ENCODE results near the gene UBD.

Gene UBD

GRCh38 chr6:29584821-29585220, 25.3 kb upstream of the UBD start, which contains the start of gene OR2H2:
TSS of gene OR2H2 (plus strand) at chr6:29585121. CDS start at chr6:29587945, 2,824 bp downstream.
- H3K27me3 ChIP-seq (ENCODE audit: control insufficient read depth in 3 of 3, insufficient read depth in 3 of 3, low read depth in 1 of 3, low read length in 3 of 3): no peaks in the 10 kb centered on the region
- no peak within 1 kb of the TSS for H3K23ac ChIP-seq (ENCODE audit: low read depth, low read length, poor library complexity)
- no peak within 1 kb of the TSS for H3K27ac ChIP-seq (replicated peaks; ENCODE audit: low read length)
- H3K4me3 ChIP-seq (ENCODE audit: low read length in 2 of 2): no peak within 1 kb of the TSS
- no peaks in the 10 kb centered on the region for H3K36me3 ChIP-seq (replicated peaks in 1 of 2; ENCODE audit: control insufficient read depth in 2 of 2, insufficient read depth in 2 of 2, low read length in 2 of 2)
- no peaks in the 10 kb centered on the region for H3K79me1 ChIP-seq (ENCODE audit: low read depth, low read length)
- no peak for DNase-seq (ENCODE audit: low spot score)
- H2BK15ac ChIP-seq (ENCODE audit: low read length): no peak within 1 kb of the TSS
- no peak within 1 kb of the TSS for H3K18ac ChIP-seq (ENCODE audit: low read length)
- no peak within 1 kb of the TSS for H4K91ac ChIP-seq (ENCODE audit: low read depth, low read length, poor library complexity)
- no peak within 1 kb of the TSS for H2BK12ac ChIP-seq (ENCODE audit: low read length)
- no peak within 1 kb of the TSS for H4K8ac ChIP-seq (ENCODE audit: low read depth, low read length)
- no peak within 1 kb of the TSS for H3K4me2 ChIP-seq (ENCODE audit: insufficient read depth, low read length, poor library complexity, severe bottlenecking)
- no peak within 1 kb of the TSS for H3K9ac ChIP-seq (ENCODE audit: low read depth, low read length, poor library complexity)
- no peak within 1 kb of the TSS for H2AK5ac ChIP-seq (ENCODE audit: low read depth, low read length)
- no peak within 1 kb of the TSS for H3K14ac ChIP-seq (ENCODE audit: low read length)
- no peaks in the 10 kb centered on the region for H3K9me3 ChIP-seq (replicated peaks in 1 of 2; ENCODE audit: control insufficient read depth in 2 of 2, insufficient read depth in 1 of 2, low read depth in 1 of 2, low read length in 2 of 2)
- H3K4me1 ChIP-seq (ENCODE audit: control insufficient read depth in 2 of 2, insufficient read depth in 1 of 2, low read depth in 1 of 2, low read length in 2 of 2): no peaks in the 10 kb centered on the region
- H2AFZ ChIP-seq (ENCODE audit: low read length): no peak within 1 kb of the TSS
- H2BK120ac ChIP-seq (ENCODE audit: low read depth, low read length): no peak within 1 kb of the TSS
- no peak within 1 kb of the TSS for H2BK5ac ChIP-seq (ENCODE audit: low read length)
- H3K4ac ChIP-seq (ENCODE audit: low read length): no peak within 1 kb of the TSS

- H2BK5ac ChIP-seq (ENCODE audit: low read length): no peak overlapping the region
- no peaks in the 10 kb centered on the region for H3K9me3 ChIP-seq (replicated peaks in 1 of 2; ENCODE audit: control insufficient read depth in 2 of 2, insufficient read depth in 1 of 2, low read depth in 1 of 2, low read length in 2 of 2)
- H3K27me3 ChIP-seq (ENCODE audit: control insufficient read depth in 3 of 3, insufficient read depth in 3 of 3, low read depth in 1 of 3, low read length in 3 of 3): peaks cover 0 to 4% (median 0%) of the 10 kb centered on the region in 3 experiments
- H3K18ac ChIP-seq (ENCODE audit: low read length): no peak overlapping the region
- no peak overlapping the region for H2BK15ac ChIP-seq (ENCODE audit: low read length)
- H3K79me1 ChIP-seq (ENCODE audit: low read depth, low read length): no peaks in the 10 kb centered on the region
- no peak overlapping the region for H2AFZ ChIP-seq (ENCODE audit: low read length)
- H3K4me3 ChIP-seq (ENCODE audit: low read length in 2 of 2): no peak overlapping the region
- no peak overlapping the region for H2AK5ac ChIP-seq (ENCODE audit: low read depth, low read length)
- no CpG with 5 or more reads among the region's 7 CpGs for WGBS, 2 donors (ENCODE audit: extremely low coverage in 2 of 2, insufficient read length in 2 of 2, insufficient replicate concordance in 1 of 2)
- H4K8ac ChIP-seq (ENCODE audit: low read depth, low read length): no peak overlapping the region
- H3K9ac ChIP-seq (ENCODE audit: low read depth, low read length, poor library complexity): no peak overlapping the region
- H4K91ac ChIP-seq (ENCODE audit: low read depth, low read length, poor library complexity): no peak overlapping the region
- no peak overlapping the region for H3K4me2 ChIP-seq (ENCODE audit: insufficient read depth, low read length, poor library complexity, severe bottlenecking)
- no peak overlapping the region for H2BK12ac ChIP-seq (ENCODE audit: low read length)
- H3K36me3 ChIP-seq (replicated peaks in 1 of 2; ENCODE audit: control insufficient read depth in 2 of 2, insufficient read depth in 2 of 2, low read length in 2 of 2): no peaks in the 10 kb centered on the region
- no peak overlapping the region for H2BK120ac ChIP-seq (ENCODE audit: low read depth, low read length)
- no peaks in the 10 kb centered on the region for H3K4me1 ChIP-seq (ENCODE audit: control insufficient read depth in 2 of 2, insufficient read depth in 1 of 2, low read depth in 1 of 2, low read length in 2 of 2)
- no peak overlapping the region for H3K27ac ChIP-seq (replicated peaks; ENCODE audit: low read length)
- no peak overlapping the region for H3K14ac ChIP-seq (ENCODE audit: low read length)
- no peak overlapping the region for H3K23ac ChIP-seq (ENCODE audit: low read depth, low read length, poor library complexity)
- no peak overlapping the region for H3K4ac ChIP-seq (ENCODE audit: low read length)
- DNase-seq (ENCODE audit: low spot score): no peak
These were observed 18.0 kb upstream of the UBD start for GRCh38 chr6:29577544-29577943.

GRCh38 chr6:29576056-29576455, 16.5 kb upstream of the UBD start:
- no peaks in the 10 kb centered on the region for H3K9me3 ChIP-seq (replicated peaks in 1 of 2; ENCODE audit: control insufficient read depth in 2 of 2, insufficient read depth in 1 of 2, low read depth in 1 of 2, low read length in 2 of 2)
- no peak overlapping the region for H3K4me3 ChIP-seq (ENCODE audit: low read length in 2 of 2)
- no peak overlapping the region for H2BK120ac ChIP-seq (ENCODE audit: low read depth, low read length)
- no peak overlapping the region for H4K91ac ChIP-seq (ENCODE audit: low read depth, low read length, poor library complexity)
- H2BK15ac ChIP-seq (ENCODE audit: low read length): no peak overlapping the region
- no peak overlapping the region for H2BK5ac ChIP-seq (ENCODE audit: low read length)
- peaks cover 0 to 4% (median 0%) of the 10 kb centered on the region in 3 experiments for H3K27me3 ChIP-seq (ENCODE audit: control insufficient read depth in 3 of 3, insufficient read depth in 3 of 3, low read depth in 1 of 3, low read length in 3 of 3)
- H3K18ac ChIP-seq (ENCODE audit: low read length): no peak overlapping the region
- H2AFZ ChIP-seq (ENCODE audit: low read length): no peak overlapping the region
- no peak overlapping the region for H2BK12ac ChIP-seq (ENCODE audit: low read length)
- H3K14ac ChIP-seq (ENCODE audit: low read length): no peak overlapping the region
- DNase-seq (ENCODE audit: low spot score): no peak
- no peak overlapping the region for H3K9ac ChIP-seq (ENCODE audit: low read depth, low read length, poor library complexity)
- no peak overlapping the region for H4K8ac ChIP-seq (ENCODE audit: low read depth, low read length)
- H3K79me1 ChIP-seq (ENCODE audit: low read depth, low read length): no peaks in the 10 kb centered on the region
- no peak overlapping the region for H3K27ac ChIP-seq (replicated peaks; ENCODE audit: low read length)
- H3K4me1 ChIP-seq (ENCODE audit: control insufficient read depth in 2 of 2, insufficient read depth in 1 of 2, low read depth in 1 of 2, low read length in 2 of 2): no peaks in the 10 kb centered on the region
- no peak overlapping the region for H2AK5ac ChIP-seq (ENCODE audit: low read depth, low read length)
- no peak overlapping the region for H3K4me2 ChIP-seq (ENCODE audit: insufficient read depth, low read length, poor library complexity, severe bottlenecking)
- H3K36me3 ChIP-seq (replicated peaks in 1 of 2; ENCODE audit: control insufficient read depth in 2 of 2, insufficient read depth in 2 of 2, low read length in 2 of 2): no peaks in the 10 kb centered on the region
- H3K4ac ChIP-seq (ENCODE audit: low read length): no peak overlapping the region
- H3K23ac ChIP-seq (ENCODE audit: low read depth, low read length, poor library complexity): no peak overlapping the region

GRCh38 chr6:29567991-29568390, 8.5 kb upstream of the UBD start:
- H3K27me3 ChIP-seq (ENCODE audit: control insufficient read depth in 3 of 3, insufficient read depth in 3 of 3, low read depth in 1 of 3, low read length in 3 of 3): peaks cover 0 to 9% (median 0%) of the 10 kb centered on the region in 3 experiments
- H2AFZ ChIP-seq (ENCODE audit: low read length): no peak overlapping the region
- no peaks in the 10 kb centered on the region for H3K4me1 ChIP-seq (ENCODE audit: control insufficient read depth in 2 of 2, insufficient read depth in 1 of 2, low read depth in 1 of 2, low read length in 2 of 2)
- no peak overlapping the region for H3K9ac ChIP-seq (ENCODE audit: low read depth, low read length, poor library complexity)
- H2AK5ac ChIP-seq (ENCODE audit: low read depth, low read length): no peak overlapping the region
- no peak overlapping the region for H4K91ac ChIP-seq (ENCODE audit: low read depth, low read length, poor library complexity)
- no peak overlapping the region for H3K4ac ChIP-seq (ENCODE audit: low read length)
- no peak overlapping the region for H3K18ac ChIP-seq (ENCODE audit: low read length)
- no peak for DNase-seq (ENCODE audit: low spot score)
- no peak overlapping the region for H3K27ac ChIP-seq (replicated peaks; ENCODE audit: low read length)
- no peak overlapping the region for H2BK12ac ChIP-seq (ENCODE audit: low read length)
- no peak overlapping the region for H3K14ac ChIP-seq (ENCODE audit: low read length)
- H3K36me3 ChIP-seq (replicated peaks in 1 of 2; ENCODE audit: control insufficient read depth in 2 of 2, insufficient read depth in 2 of 2, low read length in 2 of 2): no peaks in the 10 kb centered on the region
- H2BK120ac ChIP-seq (ENCODE audit: low read depth, low read length): no peak overlapping the region
- H3K9me3 ChIP-seq (replicated peaks in 1 of 2; ENCODE audit: control insufficient read depth in 2 of 2, insufficient read depth in 1 of 2, low read depth in 1 of 2, low read length in 2 of 2): no peaks in the 10 kb centered on the region
- H4K8ac ChIP-seq (ENCODE audit: low read depth, low read length): no peak overlapping the region
- no peak overlapping the region for H3K4me3 ChIP-seq (ENCODE audit: low read length in 2 of 2)
- H2BK15ac ChIP-seq (ENCODE audit: low read length): no peak overlapping the region
- no CpG with 5 or more reads among the region's 5 CpGs for WGBS, 2 donors (ENCODE audit: extremely low coverage in 2 of 2, insufficient read length in 2 of 2, insufficient replicate concordance in 1 of 2)
- no peak overlapping the region for H2BK5ac ChIP-seq (ENCODE audit: low read length)
- no peak overlapping the region for H3K4me2 ChIP-seq (ENCODE audit: insufficient read depth, low read length, poor library complexity, severe bottlenecking)
- no peak overlapping the region for H3K23ac ChIP-seq (ENCODE audit: low read depth, low read length, poor library complexity)
- H3K79me1 ChIP-seq (ENCODE audit: low read depth, low read length): no peaks in the 10 kb centered on the region
